ENCODE data around the gene SLC13A2. TPM values are rescaled to one million over a fixed set of nuclear protein-coding genes. Genes with fewer than 3 reads are reported as not detected.

The SLC13A2 gene
- total RNA-seq, result not detected in 2 replicates

DNA sequence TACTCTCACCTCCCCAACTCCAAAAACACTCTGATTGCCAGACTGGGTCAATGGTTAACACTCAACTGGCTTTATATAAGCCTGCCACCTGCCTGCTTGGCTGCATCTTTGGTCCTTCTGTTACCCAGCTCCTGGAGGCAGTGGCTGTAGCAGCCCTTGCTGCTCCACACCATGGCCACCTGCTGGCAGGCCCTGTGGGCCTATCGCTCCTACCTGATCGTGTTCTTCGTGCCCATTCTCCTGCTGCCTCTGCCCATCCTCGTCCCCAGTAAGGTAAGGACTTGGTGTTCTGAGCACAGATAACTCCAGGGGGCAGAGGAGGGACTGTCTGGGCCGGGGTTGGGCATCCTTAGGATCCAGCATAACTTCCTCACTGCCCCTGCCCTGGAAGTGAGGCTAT, at the start of gene SLC13A2:
Gene SLC13A2 (plus strand): TSS at position 103 of the 400 bp plus-strand sequence. CDS start 69 bp downstream, at position 172.

GRCh38 chr17:28505986-28506665, 32.7 kb downstream of the SLC13A2 start, which contains the start of gene FOXN1:
FOXN1 (plus strand) TSS chr17:28506348; CDS start chr17:28523970, 17,622 bp downstream.

Other genes with a start within 250 kb of the SLC13A2 start
- 25.1 and 48.7 TPM in 2 replicates for gene TMEM97, start 154.4 kb upstream of the SLC13A2 start, total RNA-seq
- gene IFT20, start 138.2 kb upstream of the SLC13A2 start, total RNA-seq, result 43.1 and 55.2 TPM in 2 replicates
- 21.0 and 33.7 TPM in 2 replicates for gene TNFAIP1, start 137.9 kb upstream of the SLC13A2 start, total RNA-seq
- 79.9 and 105 TPM in 2 replicates for gene POLDIP2, start 116.1 kb upstream of the SLC13A2 start, total RNA-seq
- gene SEBOX, start 108.4 kb upstream of the SLC13A2 start, total RNA-seq, result not detected in 2 replicates
- gene VTN, start 103.3 kb upstream of the SLC13A2 start, total RNA-seq, result 0.16 and 1.4 TPM in 2 replicates
- gene SARM1, start 102.0 kb upstream of the SLC13A2 start, total RNA-seq, result 7.8 and 10.0 TPM in 2 replicates
- gene SLC46A1, start 67.4 kb upstream of the SLC13A2 start, total RNA-seq, result 2.3 and 4.9 TPM in 2 replicates
- gene FOXN1, start 32.7 kb downstream of the SLC13A2 start, total RNA-seq, result not detected in 2 replicates
- 24.0 and 48.5 TPM in 2 replicates for gene UNC119, start 79.0 kb downstream of the SLC13A2 start, total RNA-seq
- 68.5 and 114 TPM in 2 replicates for gene PIGS, start 97.9 kb downstream of the SLC13A2 start, total RNA-seq
- 130 and 212 TPM in 2 replicates for gene ALDOC, start 103.3 kb downstream of the SLC13A2 start, total RNA-seq
- gene SPAG5, start 125.4 kb downstream of the SLC13A2 start, total RNA-seq, result 19.0 and 26.4 TPM in 2 replicates
- 0.91 and 3.7 TPM in 2 replicates for gene RSKR, start 140.5 kb downstream of the SLC13A2 start, total RNA-seq
- 79.1 and 90.8 TPM in 2 replicates for gene BLTP2, start 171.5 kb downstream of the SLC13A2 start, total RNA-seq
- 59.8 and 68.8 TPM in 2 replicates for gene SDF2, start 188.3 kb downstream of the SLC13A2 start, total RNA-seq
- 30.6 and 50.3 TPM in 2 replicates for gene SUPT6H, start 188.6 kb downstream of the SLC13A2 start, total RNA-seq
- gene PROCA1, start 238.2 kb downstream of the SLC13A2 start, total RNA-seq, result 0.39 and 3.8 TPM in 2 replicates
- 348 and 466 TPM in 2 replicates for gene RAB34, start 244.2 kb downstream of the SLC13A2 start, total RNA-seq
- 866 and 1,222 TPM in 2 replicates for gene RPL23A, start 246.3 kb downstream of the SLC13A2 start, total RNA-seq